GM18508 (cell line): ENCODE measurements around the gene ANKRD10.

ENCODE experiments used
- ATAC-seq: cut with Tn5 transposase; IDR thresholded peaks from one replicate; pipeline ENCODE4 v1.9.1; 2021; ENCODE audit warnings: moderate number of reproducible peaks; ENCODE audit not compliant: insufficient read depth, unreplicated experiment

Gene ANKRD10

DNA sequence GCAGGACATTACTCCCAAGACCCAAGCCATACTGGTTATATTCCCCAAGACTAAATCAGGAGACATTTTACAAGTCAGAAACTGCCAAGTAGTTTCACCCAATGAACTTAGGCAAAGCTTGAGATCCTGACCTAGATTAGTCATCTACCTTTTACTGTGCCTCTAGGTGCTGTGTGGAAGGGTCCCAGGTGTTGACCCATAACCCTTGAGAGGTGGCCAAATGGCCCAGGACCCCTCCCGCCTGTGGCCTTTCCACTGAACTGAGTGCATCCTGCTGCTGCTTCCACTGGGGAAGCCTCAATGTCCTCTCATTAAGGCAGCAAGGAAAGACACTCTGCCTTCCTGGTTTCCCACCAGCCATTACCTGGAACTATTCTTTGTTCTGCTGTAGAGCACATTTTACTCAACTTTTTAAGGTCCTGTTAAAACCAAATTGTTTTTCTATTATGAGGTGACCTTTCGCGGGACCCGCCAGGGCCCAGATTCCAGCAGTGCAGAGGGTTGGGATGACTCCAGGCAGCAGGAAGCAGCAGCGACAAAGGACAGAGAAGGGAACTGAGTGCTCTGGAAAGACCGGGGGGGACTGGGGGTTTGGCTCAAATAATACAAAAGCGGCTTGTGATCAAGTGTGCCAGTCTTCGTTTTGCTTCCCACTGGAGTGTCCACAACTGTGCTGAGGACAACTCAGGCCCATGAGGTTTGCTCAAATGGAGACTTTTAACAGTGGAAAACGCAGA is 27.1 kb downstream of the ANKRD10 start:
- ATAC-seq: no peak

DNA sequence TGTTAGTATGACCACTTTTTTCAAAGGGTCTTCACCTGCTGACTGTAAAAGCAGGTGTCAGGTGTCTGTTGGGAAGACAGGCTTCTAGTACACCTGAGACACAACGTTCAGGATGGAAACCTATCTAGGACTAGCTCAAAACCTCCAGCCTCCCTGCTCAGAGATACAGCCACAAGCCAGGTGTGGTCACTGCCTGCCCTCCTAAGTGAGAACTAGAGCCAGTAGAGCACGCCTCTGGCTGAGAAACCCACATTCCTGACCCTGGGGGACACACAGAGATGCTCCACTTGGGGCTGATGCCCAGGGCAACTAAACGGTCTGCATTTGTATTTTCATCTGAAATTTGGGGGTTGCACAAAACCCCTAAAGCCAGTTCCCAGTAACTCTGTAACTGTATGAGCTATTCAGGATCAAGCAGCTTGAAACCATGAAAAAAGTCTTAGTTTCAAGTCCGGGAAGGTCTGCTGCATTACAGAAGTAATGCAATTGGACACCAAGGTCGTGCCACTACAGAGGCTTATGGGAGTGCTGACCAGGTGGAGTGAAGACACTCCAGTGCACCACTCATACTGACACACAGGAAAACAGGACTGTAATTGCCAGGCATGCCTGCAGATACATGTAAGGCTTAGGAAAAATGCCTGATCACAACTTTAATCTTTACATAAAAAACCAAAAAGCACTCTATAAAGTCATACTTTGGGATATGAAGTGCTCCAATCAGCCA is 27.8 kb downstream of the ANKRD10 start:
- ATAC-seq: no peak

DNA sequence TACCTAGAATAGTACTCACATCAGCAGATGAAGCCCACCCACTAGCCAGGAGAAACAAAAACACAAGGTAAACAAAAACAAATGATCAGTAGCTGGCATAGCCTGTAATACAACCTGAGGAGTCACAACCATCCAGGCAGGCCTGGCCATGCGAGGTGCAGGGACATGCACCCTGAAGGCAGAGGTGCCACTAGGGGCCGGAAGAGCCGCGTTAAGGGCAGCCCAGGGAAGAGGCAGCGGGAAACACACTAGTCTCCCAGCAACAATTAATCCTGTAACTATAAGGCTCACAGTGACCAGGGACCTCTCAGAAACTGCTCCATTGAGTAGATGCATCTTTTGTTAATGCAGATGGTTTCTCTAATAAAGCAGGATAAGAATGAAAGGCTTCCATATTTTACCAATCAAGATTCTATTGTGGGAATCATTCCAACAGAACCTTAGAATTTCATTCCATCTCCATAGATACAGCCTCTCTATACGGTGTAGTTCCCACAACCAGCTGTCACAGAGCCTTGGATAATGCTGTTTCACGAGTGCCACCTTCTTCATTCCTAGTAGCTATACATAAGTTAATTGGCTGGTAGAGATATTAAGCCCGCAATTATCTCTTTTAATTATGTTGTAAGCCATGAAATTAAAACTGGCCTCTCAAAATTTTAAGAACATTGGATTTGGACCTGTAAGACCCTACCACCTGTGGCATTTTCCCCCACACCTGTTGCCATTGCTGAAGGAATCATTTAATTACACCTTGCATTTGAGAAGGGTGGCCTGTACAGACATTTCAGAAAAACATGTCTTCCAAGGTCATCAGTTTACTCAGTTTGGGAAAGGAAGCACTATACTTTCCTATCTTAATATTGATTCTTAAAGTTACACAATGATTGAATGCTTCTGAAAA is 28.7 kb downstream of the ANKRD10 start:
- ATAC-seq: no peak

DNA sequence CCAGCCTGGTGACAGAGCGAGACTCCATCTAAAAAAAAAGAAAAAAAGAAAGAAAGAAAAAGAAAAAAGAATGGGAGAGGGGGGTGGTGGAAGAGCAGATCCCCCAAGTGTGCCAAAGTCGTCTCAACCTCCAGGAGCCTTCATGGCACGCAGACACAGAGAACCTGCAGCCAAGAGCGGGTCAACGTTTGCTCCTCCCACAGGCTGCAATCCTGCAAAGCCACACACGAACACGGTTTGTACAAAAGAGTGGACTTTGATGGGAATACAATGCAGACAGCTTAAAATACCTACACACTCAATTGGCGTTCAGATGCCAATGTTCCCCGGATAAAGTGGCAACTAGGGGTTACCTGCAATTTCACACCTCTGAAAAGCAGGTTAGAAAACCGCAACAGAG is 29.4 kb downstream of the ANKRD10 start:
- ATAC-seq: no peak

DNA sequence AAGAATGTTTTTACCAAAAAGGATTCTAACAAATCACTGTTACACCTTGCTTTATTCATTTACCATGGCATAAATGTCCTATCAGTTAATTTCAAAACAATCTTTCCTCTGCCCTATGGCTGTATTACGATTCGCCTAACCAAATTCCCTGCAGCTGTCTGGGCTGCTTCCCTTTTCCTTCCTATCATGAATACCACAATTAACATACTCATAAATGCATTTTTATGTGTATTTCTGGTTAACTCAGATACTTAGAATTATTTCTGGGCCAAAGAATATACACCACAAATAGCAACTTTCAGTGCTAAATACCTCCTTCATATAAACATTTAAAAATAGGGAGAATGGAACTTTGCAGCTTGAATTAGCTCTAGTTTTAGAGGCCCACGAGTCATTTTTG is 30.4 kb downstream of the ANKRD10 start:
- no peak for ATAC-seq

DNA sequence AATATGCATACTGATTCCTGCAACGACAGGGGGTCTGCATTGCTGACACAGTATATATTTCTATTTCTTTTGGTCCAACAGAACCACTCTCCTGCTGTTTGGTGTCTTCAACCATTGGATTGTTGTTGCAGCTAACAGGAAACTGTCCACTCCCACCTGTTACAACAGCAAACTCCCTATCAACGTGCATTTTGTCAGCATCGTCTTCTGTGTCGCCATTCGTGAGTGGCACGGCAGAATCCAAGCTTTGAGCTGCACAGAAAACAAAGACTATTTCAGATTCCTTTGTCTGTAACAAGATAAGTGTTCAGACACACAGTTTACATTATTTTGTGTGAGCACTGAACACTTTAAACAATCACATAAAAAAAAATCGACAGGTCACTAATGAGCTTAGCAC is 31.3 kb downstream of the ANKRD10 start:
- ATAC-seq: no peak

DNA sequence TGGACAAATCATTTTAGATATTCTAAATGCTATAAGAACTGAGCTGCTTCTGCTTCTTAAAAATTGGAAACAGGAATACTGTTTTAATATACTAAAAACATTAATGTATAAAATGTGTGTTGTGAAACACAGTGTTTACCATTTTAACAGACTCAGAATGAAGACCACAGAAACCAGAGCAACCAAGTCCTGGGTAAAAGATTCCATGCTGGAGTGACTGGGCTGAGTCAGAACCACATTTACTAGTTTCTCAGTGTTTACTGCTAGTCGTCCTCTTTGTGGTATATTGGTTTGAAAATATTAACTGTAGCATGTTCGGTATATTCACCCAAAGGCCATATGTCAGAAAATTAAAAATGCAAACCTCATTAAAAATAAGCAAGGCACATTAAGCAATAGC is 31.9 kb downstream of the ANKRD10 start:
- ATAC-seq: no peak

DNA sequence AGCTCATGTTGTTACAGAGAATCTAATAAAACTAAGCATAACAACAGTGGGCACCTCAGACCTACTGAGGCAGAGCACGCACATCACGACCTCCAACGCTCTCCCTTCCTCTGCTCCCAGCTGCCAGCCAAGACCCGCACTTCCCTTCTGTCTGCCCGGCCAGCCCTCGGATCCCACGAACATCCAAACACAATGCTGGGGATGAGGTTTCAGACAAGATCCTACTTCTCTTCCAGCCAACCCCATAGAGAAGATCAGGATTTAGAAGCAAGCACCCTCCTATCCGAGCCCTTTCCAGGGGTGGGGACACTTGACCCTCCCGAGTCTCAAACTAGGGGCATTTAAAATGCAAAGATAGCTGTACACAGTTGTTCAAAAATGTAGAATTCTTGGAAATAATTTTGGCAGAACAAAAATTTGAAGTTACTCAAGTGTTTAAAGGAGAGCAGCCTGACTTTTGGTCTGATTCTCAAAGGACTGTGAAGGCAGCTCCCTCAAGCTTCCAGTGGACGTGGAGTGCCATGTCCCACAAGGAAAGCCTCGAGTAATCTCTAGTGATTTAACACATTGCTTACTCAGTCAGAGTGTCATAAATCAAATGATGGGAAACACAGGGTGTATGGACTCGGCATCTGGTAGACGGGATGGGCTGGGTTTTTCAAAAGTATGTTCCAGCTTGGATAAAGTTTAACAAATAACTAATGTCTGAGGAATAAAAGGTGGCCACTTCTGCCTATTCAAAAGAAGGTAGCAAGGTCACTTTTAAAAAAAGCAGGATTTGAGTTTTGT is 32.8 kb downstream of the ANKRD10 start:
- ATAC-seq: no peak

DNA sequence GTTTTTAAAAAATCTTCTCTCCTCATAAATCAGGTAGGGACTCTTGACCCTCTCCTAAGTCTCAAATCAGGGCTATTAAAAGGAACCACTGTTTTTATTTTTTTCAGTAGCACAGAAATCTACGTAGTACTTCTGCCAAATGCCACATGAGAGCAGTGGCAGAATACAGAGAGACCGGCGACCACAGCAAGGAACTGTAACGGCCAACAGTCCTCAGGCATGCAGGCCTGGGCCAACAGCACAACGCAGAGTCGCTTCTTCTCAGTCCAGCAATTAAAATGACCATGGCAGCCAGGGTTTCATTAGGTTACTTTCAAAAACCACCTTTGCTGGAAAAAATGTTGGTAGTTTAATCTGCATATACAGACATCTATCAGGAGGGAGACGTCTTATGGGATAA is 34.2 kb downstream of the ANKRD10 start:
- ATAC-seq: no peak

DNA sequence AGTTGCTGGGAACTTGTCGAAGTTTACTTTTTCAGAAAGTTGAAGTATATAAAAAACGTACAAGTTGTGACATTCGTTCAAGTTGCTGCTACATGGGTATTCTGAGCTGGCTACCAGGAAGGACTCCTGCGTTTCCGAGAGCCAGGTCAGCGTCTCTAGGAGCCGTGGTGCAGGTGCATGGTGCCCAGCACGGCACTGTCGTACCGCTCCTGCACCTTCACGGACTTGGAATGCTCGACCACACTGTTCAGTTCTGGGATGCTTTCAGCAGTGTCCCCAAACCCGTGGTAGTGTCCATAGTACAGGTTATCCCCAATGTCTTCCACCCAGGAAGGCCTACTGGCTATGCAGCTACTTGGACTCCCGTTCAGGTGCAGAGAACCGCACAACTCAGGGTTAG is 35.4 kb downstream of the ANKRD10 start:
- no peak for ATAC-seq

DNA sequence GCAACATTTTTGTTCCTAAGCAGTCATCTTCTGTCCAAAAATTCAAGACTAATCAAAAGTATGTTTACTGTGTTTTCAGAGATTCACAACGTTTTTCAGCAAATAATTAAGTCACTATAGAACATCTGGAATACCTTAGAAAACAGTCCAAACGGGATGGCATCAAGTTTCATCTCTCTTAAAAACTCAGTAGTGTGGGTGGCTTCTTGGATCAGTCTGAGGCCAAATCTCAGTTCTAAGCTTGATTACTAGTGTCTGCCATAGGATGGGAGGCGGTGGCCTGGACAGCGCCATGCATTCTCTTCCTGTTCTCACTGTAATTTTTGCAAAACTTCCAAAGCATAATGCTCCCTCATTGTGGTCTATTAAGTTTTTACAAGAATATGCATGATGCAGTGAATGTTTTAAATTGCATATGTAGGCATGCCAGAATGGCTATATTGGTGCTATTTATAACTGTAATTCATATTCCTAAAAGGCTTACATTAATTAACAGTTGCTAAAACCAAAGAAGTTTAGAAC is 37.1 kb downstream of the ANKRD10 start:
- no peak for ATAC-seq

DNA sequence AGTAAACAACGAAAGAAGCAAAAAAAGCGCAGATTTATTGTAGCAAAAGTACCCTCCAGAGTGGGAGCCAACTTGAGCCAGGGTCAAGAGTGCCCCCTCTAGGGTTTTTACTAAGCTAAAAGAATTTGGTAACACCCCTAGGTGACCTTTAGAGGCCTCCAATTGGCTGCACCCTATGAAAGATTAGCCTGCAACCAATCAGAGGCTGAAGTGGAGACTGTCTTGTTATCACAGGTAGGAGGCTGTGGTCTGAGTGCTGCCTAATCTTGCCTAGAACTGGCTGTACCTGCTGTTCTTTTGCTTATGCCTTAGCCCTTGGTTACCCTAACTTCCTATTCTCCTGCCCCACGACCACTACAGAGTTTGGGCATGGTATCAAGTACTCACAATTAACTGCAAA is 38.3 kb downstream of the ANKRD10 start:
- ATAC-seq: no peak

DNA sequence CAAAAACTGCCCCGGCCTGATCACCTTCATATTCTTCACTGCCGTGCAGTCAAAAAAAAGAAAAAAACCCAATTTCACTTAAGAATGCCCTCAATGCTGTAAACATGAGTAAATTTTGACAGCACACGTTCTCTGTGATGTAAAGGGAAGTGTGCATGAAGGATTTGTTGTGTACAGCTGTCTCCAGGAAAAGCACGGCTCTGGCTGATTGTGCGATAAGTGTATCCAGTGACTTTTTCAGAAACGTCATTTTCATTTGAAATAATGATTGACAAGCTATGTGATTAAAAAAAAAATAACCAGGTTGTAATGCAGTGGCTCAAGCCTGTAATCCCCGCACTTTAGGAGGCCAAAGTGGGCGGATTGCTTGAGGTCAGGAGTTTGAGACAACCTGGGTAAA is 39.6 kb downstream of the ANKRD10 start:
- no peak for ATAC-seq

DNA sequence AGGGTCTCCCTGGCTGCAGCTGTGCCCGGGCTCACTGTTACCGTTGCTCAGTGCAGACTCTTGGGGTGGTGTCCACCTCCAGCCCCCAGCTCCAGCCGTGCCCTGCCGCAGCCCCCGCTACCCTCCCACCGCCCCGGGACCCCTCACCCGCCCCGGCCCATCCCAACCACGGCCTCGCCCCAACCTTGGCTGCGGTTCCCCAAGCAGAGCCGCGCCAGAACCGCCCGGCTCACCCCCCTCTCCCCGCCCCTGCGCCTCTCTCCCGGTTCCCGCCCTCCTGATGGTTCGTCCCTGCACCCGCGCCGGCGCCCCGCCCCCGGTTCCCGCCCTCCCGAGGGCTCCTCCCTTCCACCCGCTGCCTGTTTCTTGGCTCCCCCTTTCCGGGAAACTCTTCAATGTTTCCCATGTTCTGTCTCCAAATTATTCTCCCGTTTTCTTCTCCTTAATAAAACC is 40.3 kb downstream of the ANKRD10 start:
- no peak for ATAC-seq

DNA sequence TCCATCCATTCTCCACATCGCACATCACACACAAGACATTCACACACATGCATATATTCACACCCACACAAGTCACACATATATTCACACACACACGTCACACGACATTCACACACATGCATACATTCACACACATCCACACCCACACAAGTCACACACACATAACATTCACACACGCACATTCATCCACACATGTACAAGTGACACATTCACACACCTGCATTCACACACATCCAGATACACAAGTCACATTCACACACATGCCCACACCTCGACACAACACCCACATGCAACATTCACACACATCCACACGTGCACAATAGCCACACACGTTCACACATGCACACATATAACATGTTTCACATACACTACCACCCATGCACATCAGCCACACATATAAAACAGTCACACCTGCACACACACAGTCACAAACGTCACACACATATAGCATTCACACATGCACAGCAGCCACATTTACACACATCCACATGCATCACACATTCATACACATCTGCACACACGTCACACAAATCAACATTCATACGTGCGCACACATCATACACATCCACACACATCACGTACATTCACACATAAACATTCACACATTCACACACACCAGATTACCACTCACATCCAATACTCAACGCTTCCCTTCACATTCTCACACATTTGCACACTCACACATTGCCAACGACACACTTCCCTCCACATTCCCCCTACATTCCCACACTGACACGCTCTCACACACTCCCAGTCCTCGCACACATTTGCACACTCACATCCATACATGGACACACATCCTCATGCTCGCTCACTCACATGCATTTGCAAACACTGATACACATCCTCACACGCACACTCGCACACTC is 41.0 kb downstream of the ANKRD10 start:
- ATAC-seq: no peak

DNA sequence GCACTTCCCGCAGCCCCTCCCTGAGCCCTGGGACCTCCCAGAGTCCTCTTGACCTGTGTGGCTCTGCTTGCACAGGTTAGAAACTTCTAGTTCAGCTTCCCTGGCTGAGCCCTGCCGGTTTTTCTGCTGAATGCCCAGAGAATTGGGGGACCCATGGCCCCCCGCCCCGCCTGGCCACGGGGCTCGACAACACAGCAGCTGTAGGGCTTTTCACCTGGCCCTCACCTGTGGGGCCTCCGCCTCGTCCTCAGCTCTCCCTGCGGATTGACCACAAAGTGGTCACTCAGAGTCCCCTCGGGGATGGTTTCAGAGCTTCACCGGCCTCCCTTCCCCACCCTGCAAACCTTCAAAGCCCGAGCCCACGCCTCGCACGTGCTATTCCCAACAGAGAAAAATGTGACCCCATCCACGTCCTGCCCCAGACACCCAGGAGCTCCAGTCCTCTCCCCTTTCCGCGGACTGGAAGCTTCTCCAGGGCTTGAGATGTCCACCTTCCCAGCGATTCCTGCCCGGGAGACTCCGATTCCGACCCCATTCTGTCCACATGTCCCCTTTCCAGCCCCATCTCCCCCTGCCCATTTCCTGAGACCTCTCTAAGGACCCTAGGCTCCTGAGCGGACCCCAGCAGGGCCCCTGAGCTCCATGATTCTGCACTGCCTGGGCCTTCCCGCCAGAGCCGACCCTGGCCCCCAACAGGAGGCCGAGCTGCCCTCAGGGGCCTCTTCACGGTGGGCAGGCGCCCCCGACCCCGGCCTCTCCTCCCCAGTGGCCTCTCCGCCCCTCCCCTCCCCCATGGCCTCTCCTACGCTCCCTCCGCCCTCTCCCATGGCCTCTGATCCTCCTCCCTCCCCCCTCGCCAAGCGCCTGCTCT is 41.9 kb downstream of the ANKRD10 start:
- ATAC-seq: no peak

DNA sequence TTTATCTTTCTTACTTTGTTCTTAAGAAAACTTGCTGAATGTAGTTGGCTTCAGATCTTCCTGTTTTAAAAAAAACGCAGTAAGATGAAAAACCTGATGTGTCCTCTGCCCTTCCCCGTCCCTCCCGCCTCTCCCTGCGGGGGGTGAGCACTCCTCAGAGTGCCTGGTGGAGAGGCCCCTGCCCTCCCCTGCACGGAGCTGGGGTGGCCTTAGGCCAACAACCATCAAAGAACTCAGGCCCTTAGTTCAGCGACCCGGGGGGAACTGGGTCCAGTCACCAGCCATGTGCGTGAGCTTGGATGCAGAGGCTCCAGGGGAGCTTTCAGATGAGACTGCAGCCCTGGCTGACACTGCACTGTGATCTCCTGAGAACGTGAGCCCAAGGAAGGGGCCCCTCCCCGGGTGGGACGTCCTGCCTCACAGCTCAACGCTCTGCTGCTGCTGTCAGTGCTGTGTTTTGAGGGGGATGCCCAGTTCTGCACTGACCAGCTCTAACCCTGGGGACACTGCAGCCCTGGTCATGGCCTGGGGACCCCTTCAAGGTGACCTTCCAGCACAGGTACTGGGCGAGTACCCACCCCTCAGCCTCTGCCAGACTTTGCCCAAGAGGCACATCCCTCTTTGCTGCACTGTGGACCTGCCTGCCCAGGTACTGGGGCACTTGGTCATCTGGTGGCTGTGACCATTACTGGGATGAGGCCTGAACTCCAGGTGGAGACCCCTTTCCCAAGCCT is 42.7 kb downstream of the ANKRD10 start:
- ATAC-seq: no peak
